Measurements from ENCODE around the gene MACROD1.

Gene MACROD1

DNA sequence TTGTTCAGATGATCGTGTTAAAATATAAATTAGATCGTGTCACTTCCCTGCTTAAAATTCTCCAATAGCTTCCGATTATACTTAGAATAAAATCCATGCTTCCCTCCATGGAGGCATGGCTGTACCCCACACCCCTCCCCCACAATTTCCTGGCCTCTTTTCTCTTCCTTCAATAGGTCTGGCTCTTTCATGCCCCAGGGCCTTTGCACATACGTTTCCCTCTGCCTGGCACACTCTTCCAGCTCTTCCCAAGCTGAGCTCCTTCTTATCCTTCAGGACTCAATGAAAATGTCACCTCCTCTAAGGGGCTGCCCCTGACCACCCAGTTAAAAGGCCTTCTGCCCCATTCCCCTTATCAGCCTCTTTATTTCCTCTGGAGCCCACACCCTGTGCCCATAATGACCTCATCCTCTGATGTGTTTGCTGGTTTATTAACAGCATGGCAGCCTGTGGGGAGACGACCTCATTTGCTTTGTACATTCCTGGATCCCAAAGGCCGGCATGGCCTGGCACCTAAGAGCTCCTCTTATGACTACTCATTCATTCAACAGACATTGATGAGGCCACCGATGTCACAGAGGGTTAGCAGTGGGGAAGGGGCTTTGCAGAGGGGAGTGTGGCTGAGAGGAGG, 139.2 kb downstream of the MACROD1 start:
- no peak for DNase-seq (ENCODE audit: low read depth, low spot score)
- H3K27ac ChIP-seq, result no peak overlapping the region

- no peak for DNase-seq (ENCODE audit: low read depth, low spot score)
- no peak overlapping the region for H3K27ac ChIP-seq
Observed at GRCh38 chr11:64025205-64025604, 140.7 kb downstream of the MACROD1 start.

DNA sequence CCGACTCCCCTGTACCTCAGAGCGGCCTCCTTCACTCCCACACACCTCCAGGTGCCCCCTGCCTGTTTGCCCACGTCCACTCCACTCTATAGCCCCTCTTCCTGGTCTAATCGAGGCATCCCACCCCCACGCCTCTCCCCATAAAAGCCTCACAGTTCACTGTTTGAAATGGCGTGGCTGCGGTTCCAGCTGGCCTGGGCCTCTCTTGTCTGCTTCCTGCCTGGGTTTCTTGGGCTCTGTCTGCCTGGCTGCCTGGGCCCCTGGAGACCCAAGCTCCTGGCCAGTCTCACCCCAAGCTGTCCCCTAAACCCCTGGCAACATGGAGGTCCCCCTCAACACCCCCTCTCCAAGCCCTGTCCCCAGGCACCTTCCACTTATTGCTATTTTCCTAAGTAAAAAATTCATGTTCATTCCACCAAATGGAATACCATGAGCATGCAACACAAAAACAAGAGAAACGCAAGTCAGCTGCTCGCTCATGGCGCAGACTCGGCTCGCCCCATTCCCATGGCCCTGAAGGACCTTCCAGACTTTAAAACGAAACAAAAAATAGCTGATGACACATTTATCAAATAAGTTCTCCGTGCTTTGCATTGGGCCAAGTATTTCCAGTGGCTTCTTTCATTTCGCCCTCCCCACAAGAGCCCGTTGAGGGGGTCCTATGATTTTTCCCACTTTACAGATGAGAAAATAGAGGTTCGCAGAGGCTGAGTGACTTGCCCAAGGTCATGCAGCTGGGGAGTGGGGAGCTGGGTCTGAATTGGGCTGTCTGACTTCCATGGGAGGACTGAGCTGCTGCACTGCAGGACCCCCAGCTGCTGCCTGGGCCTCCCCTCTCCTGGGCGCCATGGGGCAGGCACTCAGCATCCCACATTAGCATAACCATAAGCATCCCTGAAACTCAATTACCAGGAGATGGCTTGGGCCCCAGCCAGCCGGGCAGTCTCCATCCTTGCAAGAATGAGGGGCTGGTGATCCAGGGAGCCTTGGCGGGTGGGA, 141.9 kb downstream of the MACROD1 start:
- H3K27ac ChIP-seq, result no peak overlapping the region

DNA sequence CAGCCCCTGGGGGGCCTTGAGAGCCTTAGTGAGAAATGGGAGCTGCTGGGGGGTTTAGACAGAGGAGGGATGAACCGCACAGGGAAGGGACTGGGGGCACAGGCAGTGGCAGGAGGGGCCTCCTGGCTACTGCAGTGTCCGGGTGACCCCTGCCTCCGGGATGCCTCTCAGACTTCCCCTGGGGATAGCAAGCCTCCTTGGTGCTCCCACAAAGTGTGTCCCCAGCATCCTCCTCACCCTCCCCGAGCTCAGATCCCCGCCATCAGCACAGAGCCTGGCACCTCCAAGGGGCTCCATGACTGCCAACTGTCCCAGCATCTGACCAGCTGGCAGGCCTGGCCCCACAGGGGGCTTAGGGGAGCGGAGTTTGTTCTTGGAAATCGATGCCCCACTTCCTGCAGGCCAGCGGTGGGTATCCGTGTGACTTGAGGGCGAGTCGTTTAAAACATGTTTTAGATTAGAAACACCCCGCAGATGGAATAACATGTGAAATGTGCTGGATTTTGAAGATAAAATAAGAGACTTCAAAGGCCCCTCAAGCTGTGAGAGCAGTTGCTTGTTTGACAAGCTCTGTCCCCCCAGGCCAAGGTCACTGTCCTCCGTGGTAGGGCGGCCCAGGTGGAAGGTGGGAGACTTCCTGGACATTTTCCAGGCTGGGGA, 143.7 kb downstream of the MACROD1 start:
- H3K27ac ChIP-seq, result no peak overlapping the region
- DNase-seq (ENCODE audit: low read depth, low spot score), result no peak

More for the DNA sequence above, 141.9 kb downstream of the MACROD1 start:
- no peak for DNase-seq (ENCODE audit: low read depth, low spot score)

DNA sequence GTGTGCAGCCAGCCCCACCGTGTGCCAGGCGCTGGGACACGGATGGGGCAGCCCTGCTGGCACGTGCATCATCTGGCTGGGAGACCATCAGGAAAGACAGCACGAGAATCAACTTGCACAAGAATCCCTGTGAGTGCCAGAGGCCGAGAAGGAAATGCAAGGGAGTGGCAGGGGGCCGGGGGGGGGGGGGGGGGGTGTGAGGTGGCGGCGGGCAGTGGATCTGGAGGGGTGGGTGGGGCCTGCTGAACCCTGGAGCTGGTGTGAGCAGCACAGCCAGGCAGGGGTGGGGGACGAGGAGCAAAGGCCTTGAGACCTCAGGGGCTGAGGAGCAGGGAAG, 144.2 kb downstream of the MACROD1 start:
- no peak overlapping the region for H3K27ac ChIP-seq
- no peak for DNase-seq (ENCODE audit: low read depth, low spot score)

DNA sequence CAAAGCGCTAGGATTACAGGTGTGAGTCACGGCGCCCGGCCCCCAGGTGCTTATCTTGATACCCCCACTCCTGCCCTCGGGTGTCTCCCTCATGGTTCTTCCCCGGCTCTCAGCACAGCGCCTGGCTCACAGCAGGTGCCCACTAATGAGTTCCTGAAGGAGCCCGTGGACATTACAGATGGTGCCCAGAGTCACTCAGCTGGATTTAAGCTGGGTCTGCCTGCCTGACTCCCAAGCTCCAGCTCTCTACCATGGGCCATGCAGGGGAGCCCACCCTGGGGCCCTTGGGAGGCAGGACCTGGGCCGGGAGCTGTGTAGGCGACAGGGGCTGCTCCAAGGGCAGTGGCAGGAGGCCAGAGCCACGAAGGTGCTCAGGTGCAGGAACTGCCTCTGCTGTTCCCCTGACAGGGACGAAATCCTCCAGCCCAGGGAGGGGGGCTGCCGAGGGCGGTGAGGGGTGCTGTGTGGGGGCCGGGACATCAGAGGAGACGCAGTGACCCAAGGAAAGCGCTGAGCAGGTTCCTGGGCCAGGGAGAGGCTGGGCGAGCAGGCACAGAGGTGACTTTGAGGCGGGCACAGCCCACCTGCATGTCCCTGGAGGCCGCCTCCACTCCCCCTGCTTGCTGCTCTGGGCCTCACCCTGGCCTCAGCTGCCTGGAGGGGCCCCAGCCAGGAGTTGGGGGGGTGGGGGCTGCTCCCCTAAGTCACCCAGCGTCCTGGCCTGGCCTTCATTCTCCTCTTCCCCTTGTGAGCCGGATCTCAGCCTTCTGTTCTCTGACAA, 144.7 kb downstream of the MACROD1 start:
- DNase-seq (ENCODE audit: low read depth, low spot score), result no peak
- no peak overlapping the region for H3K27ac ChIP-seq

DNA sequence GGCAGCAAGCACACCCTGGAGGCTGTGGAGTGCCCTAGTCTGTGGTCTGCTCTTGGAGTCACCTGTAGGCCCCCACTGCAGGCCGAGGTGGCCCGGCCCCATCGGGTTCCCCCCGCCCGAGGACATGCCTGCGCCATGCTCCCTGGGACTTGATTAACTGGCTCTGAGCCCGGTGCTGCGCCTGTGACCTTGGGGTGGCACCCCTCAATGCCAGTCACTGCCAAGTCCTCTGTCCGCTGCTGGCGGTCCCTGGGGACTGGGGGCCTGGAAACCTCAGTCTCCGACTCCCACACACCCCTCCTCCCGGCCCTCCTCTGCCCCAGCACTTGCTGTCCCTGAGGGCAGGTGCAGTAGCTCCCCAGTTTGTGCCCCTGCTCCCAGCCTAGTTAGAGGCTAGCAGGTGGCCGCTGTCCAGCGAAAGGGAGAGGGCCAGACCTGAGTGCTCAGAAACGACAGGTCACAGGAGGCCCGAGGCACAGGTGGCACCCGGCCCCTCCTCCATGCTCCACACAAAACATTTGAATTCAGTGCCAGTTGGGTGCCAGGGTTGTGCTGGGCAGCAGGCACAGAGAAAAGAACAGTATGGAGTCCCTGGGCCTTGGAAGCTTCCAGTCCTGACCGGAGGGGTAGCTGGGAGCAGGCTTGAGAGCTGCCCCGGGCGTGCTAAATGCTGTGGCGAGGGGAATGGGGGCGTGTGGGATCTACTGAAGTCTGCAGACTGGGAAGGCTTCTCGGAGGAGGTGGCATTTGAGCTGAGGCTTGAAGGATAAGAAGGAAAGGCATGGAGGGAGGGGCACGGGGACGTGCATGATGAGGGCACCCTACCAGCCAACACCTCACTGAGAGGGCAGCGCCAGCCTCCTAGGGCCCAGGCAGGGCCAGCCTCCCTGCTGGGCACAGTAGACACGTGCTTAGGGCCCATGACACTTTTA, 146.5 kb downstream of the MACROD1 start:
- no peak for DNase-seq (ENCODE audit: low read depth, low spot score)
- H3K27ac ChIP-seq, result no peak overlapping the region

DNA sequence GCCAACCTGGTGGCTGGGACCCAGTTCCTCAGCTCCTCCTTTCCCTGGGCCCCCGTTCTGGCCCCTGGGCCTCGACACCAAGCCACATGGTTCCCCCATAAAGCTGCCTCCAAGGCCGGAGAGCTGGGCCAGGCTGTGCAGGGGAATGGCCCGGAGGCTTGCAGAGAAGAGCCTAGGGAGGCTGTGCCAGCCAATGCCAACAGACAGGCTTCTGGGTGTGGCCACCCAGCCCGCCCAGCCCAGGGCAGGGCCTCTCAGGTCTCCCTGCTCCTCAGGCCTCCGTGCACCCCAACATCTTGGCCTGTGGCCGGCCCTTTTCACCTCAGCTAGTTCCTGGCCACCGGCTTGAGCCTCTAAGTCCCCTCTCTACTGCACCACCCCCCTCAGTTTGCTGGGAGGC, 147.6 kb downstream of the MACROD1 start:
- no peak for DNase-seq (ENCODE audit: low read depth, low spot score)

DNA sequence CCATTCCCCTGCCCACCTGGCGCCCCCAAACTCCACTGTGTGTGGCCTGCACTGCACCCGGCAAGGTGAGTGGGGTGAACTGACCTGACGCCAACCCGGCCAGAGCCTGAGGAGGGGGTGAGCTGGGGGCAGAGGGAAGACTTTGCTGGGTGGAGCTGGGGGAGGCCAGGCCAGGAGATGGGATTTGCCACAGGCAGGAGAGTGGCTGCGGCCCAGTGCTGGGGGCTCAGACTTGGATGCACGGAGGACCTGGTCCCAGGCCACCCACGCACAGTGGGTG, 148.0 kb downstream of the MACROD1 start:
- H3K27ac ChIP-seq, result no peak overlapping the region
- DNase-seq (ENCODE audit: low read depth, low spot score), result no peak

More for the DNA sequence above, 147.6 kb downstream of the MACROD1 start:
- no peak overlapping the region for H3K27ac ChIP-seq

- no peak for DNase-seq (ENCODE audit: low read depth, low spot score)
- no peak overlapping the region for H3K27ac ChIP-seq
Observed at GRCh38 chr11:64015935-64016845, 149.7 kb downstream of the MACROD1 start.

- no peak for DNase-seq (ENCODE audit: low read depth, low spot score)
- H3K27ac ChIP-seq, result no peak overlapping the region
Observed at GRCh38 chr11:64015510-64015909, 150.4 kb downstream of the MACROD1 start.

- no peak overlapping the region for H3K27ac ChIP-seq
- no peak for DNase-seq (ENCODE audit: low read depth, low spot score)
Observed at GRCh38 chr11:64014356-64014755, 151.6 kb downstream of the MACROD1 start.

- DNase-seq (ENCODE audit: low read depth, low spot score), result no peak
- H3K27ac ChIP-seq, result no peak overlapping the region
Observed at GRCh38 chr11:64013141-64013896, 152.6 kb downstream of the MACROD1 start.

DNA sequence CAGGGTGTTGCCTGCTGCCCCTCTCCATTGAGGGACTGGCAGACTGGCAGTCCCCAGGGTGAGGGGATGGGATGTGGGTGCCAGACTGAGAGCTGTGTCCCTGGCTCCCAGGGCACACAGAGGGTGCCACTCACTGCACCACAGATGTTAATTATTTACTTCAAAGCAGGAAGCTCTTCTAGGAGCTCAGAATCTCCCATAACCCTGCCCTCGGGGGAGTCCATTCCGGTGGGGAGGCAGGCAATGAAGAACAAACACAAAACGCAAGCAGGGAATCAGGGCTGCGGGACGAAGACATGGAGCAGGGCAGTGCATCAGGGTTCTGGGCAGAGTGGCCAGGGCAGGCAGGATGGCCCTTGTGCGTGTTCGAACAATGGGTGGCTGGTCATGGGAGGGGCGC, 154.5 kb downstream of the MACROD1 start:
- no peak overlapping the region for H3K27ac ChIP-seq
- DNase-seq (ENCODE audit: low read depth, low spot score), result no peak

- DNase-seq (ENCODE audit: low read depth, low spot score), result no peak
- H3K27ac ChIP-seq, result no peak overlapping the region
Observed at GRCh38 chr11:64010783-64011182, 155.1 kb downstream of the MACROD1 start.

- H3K27ac ChIP-seq, result no peak overlapping the region
- DNase-seq (ENCODE audit: low read depth, low spot score), result no peak
Observed at GRCh38 chr11:64009710-64010109, 156.2 kb downstream of the MACROD1 start.

GRCh38 chr11:64008914-64009633, 156.8 kb downstream of the MACROD1 start:
- DNase-seq (ENCODE audit: low read depth, low spot score), result no peak

More at GRCh38 chr11:64008914-64009633, 156.8 kb downstream of the MACROD1 start:
- no peak overlapping the region for H3K27ac ChIP-seq
